HG03575 (cell line): ENCODE results near the gene COLEC12.

Source experiments
- ATAC-seq: cut with Tn5 transposase; IDR thresholded peaks from one replicate; pipeline ENCODE4 v1.9.1; 2021; ENCODE audit not compliant: unreplicated experiment, insufficient number of reproducible peaks, low FRiP score; ENCODE audit errors: extremely low read depth

Gene COLEC12

GRCh38 chr18:374721-375168, 125.8 kb downstream of the COLEC12 start:
- peak; percentile 76 for ATAC-seq

- ATAC-seq, result no peak
These were observed 126.7 kb downstream of the COLEC12 start for GRCh38 chr18:373780-374179.

- no peak for ATAC-seq
These were observed 128.9 kb downstream of the COLEC12 start for GRCh38 chr18:371609-371982.

- ATAC-seq, result no peak
These were observed 129.5 kb downstream of the COLEC12 start for GRCh38 chr18:370751-371608.

- ATAC-seq, result no peak
These were observed 131.1 kb downstream of the COLEC12 start for GRCh38 chr18:369224-370015.

- no peak for ATAC-seq
These were observed 133.9 kb downstream of the COLEC12 start for GRCh38 chr18:366466-367061.

- ATAC-seq, result no peak
These were observed 134.8 kb downstream of the COLEC12 start for GRCh38 chr18:365651-366050.

GRCh38 chr18:364256-364826, 136.2 kb downstream of the COLEC12 start:
- no peak for ATAC-seq

- no peak for ATAC-seq
These were observed 137.0 kb downstream of the COLEC12 start for GRCh38 chr18:363301-364085.

GRCh38 chr18:362311-363290, 137.9 kb downstream of the COLEC12 start:
- no peak for ATAC-seq

- no peak for ATAC-seq
These were observed 138.6 kb downstream of the COLEC12 start for GRCh38 chr18:361941-362310.

- no peak for ATAC-seq
These were observed 139.3 kb downstream of the COLEC12 start for GRCh38 chr18:361100-361732.

GRCh38 chr18:360676-361075, 139.8 kb downstream of the COLEC12 start:
- no peak for ATAC-seq

GRCh38 chr18:356778-357177, 143.7 kb downstream of the COLEC12 start:
- no peak for ATAC-seq

GRCh38 chr18:355678-356077, 144.8 kb downstream of the COLEC12 start:
- ATAC-seq, result no peak

GRCh38 chr18:354471-354870, 146.0 kb downstream of the COLEC12 start:
- no peak for ATAC-seq

GRCh38 chr18:354003-354402, 146.5 kb downstream of the COLEC12 start:
- ATAC-seq, result no peak
